ENCODE measurements around the gene NAA40.
A peak's percentile ranks its signal among the peaks of the same experiment; 100 is the strongest.

The NAA40 gene

GRCh38 chr11:63920939-63921417, 17.8 kb upstream of the NAA40 start:
- H3K9ac ChIP-seq (ENCODE audit: low read depth, low read length, poor library complexity), result no peak overlapping the region
- peak overlapping the region; percentile 55 for H4K8ac ChIP-seq (ENCODE audit: low read depth, low read length)
- peak overlapping the region in 1 of 2 donors; percentile 66 for H3K4me3 ChIP-seq (ENCODE audit: low read length in 2 of 2)
- H3K23ac ChIP-seq (ENCODE audit: low read depth, low read length, poor library complexity), result peak overlapping the region; percentile 94
- no CpG with 5 or more reads among the region's 14 CpGs for WGBS, 2 donors (ENCODE audit: extremely low coverage in 2 of 2, insufficient read length in 2 of 2, insufficient replicate concordance in 1 of 2)
- H3K18ac ChIP-seq (ENCODE audit: low read length), result peak overlapping the region; percentile 93
- H3K9me3 ChIP-seq (replicated peaks in 1 of 2; ENCODE audit: control insufficient read depth in 2 of 2, insufficient read depth in 1 of 2, low read depth in 1 of 2, low read length in 2 of 2), result peaks cover 0 to 5% of the 10 kb centered on the region in 2 donors
- H2AK5ac ChIP-seq (ENCODE audit: low read depth, low read length), result peak overlapping the region; percentile 100
- no peak overlapping the region for H3K4ac ChIP-seq (ENCODE audit: low read length)
- no peak overlapping the region for H3K14ac ChIP-seq (ENCODE audit: low read length)
- H3K27ac ChIP-seq (replicated peaks; ENCODE audit: low read length), result peak overlapping the region; percentile 91
- peak overlapping the region; percentile 37 for H2AFZ ChIP-seq (ENCODE audit: low read length)
- peak overlapping the region; percentile 19 for H2BK120ac ChIP-seq (ENCODE audit: low read depth, low read length)
- peaks cover 8% of the 10 kb centered on the region for H3K79me1 ChIP-seq (ENCODE audit: low read depth, low read length)
- H4K91ac ChIP-seq (ENCODE audit: low read depth, low read length, poor library complexity), result no peak overlapping the region
- peak overlapping the region; percentile 100 for H2BK15ac ChIP-seq (ENCODE audit: low read length)
- peak overlapping the region; percentile 30 for H2BK12ac ChIP-seq (ENCODE audit: low read length)
- H3K4me1 ChIP-seq (ENCODE audit: control insufficient read depth in 2 of 2, insufficient read depth in 1 of 2, low read depth in 1 of 2, low read length in 2 of 2), result peaks cover 25 to 31% of the 10 kb centered on the region in 2 donors
- H3K36me3 ChIP-seq (replicated peaks in 1 of 2; ENCODE audit: control insufficient read depth in 2 of 2, insufficient read depth in 2 of 2, low read length in 2 of 2), result no peaks in the 10 kb centered on the region
- peak overlapping the region; percentile 27 for H3K4me2 ChIP-seq (ENCODE audit: insufficient read depth, low read length, poor library complexity, severe bottlenecking)
- H2BK5ac ChIP-seq (ENCODE audit: low read length), result peak overlapping the region; percentile 98
- no peak for DNase-seq (ENCODE audit: low spot score)
- no peaks in the 10 kb centered on the region for H3K27me3 ChIP-seq (ENCODE audit: control insufficient read depth in 3 of 3, insufficient read depth in 3 of 3, low read depth in 1 of 3, low read length in 3 of 3)

- Histone ChIP-seq H3K79me1 (ENCODE audit: low read depth, low read length) (peaks cover 1% of the 10 kb centered on the region), H3K23ac (ENCODE audit: low read depth, low read length, poor library complexity) (peak overlapping the region; percentile 68), H3K27me3 (ENCODE audit: control insufficient read depth in 3 of 3, insufficient read depth in 3 of 3, low read depth in 1 of 3, low read length in 3 of 3) (no peaks in the 10 kb centered on the region), H3K14ac (ENCODE audit: low read length) (no peak overlapping the region), H2BK5ac (ENCODE audit: low read length) (no peak overlapping the region), H2BK12ac (ENCODE audit: low read length) (peak overlapping the region; percentile 88), H3K4ac (ENCODE audit: low read length) (no peak overlapping the region), H3K36me3 (replicated peaks in 1 of 2; ENCODE audit: control insufficient read depth in 2 of 2, insufficient read depth in 2 of 2, low read length in 2 of 2) (no peaks in the 10 kb centered on the region), H2AFZ (ENCODE audit: low read length) (no peak overlapping the region), H2AK5ac (ENCODE audit: low read depth, low read length) (peak overlapping the region; percentile 40), H3K27ac (replicated peaks; ENCODE audit: low read length) (no peak overlapping the region), H3K9me3 (replicated peaks in 1 of 2; ENCODE audit: control insufficient read depth in 2 of 2, insufficient read depth in 1 of 2, low read depth in 1 of 2, low read length in 2 of 2) (peaks cover 0 to 5% of the 10 kb centered on the region in 2 donors), H2BK120ac (ENCODE audit: low read depth, low read length) (no peak overlapping the region), H2BK15ac (ENCODE audit: low read length) (peak overlapping the region; percentile 54), H3K4me1 (ENCODE audit: control insufficient read depth in 2 of 2, insufficient read depth in 1 of 2, low read depth in 1 of 2, low read length in 2 of 2) (peaks cover 25 to 28% of the 10 kb centered on the region in 2 donors), H3K4me3 (ENCODE audit: low read length in 2 of 2) (no peak overlapping the region), H3K18ac (ENCODE audit: low read length) (peak overlapping the region; percentile 45), H3K9ac (ENCODE audit: low read depth, low read length, poor library complexity) (no peak overlapping the region), H4K8ac (ENCODE audit: low read depth, low read length) (no peak overlapping the region), H3K4me2 (ENCODE audit: insufficient read depth, low read length, poor library complexity, severe bottlenecking) (no peak overlapping the region), H4K91ac (ENCODE audit: low read depth, low read length, poor library complexity) (no peak overlapping the region)
- DNase-seq (ENCODE audit: low spot score), result no peak
- WGBS, 2 donors (ENCODE audit: extremely low coverage in 2 of 2, insufficient read length in 2 of 2, insufficient replicate concordance in 1 of 2), result no CpG with 5 or more reads among the region's 2 CpGs
Measured at GRCh38 chr11:63922673-63923192, 16.1 kb upstream of the NAA40 start.

- no peak overlapping the region for H3K14ac ChIP-seq (ENCODE audit: low read length)
- H3K79me1 ChIP-seq (ENCODE audit: low read depth, low read length), result peaks cover 1% of the 10 kb centered on the region
- peaks cover 24 to 25% of the 10 kb centered on the region in 2 donors for H3K4me1 ChIP-seq (ENCODE audit: control insufficient read depth in 2 of 2, insufficient read depth in 1 of 2, low read depth in 1 of 2, low read length in 2 of 2)
- H3K18ac ChIP-seq (ENCODE audit: low read length), result no peak overlapping the region
- no peak overlapping the region for H3K4ac ChIP-seq (ENCODE audit: low read length)
- WGBS, 2 donors (ENCODE audit: extremely low coverage in 2 of 2, insufficient read length in 2 of 2, insufficient replicate concordance in 1 of 2), result 100% methylated on average over 1 of the region's 4 CpGs; no CpG with 5 or more reads in 1 of the 2 donors
- peak overlapping the region; percentile 68 for H3K23ac ChIP-seq (ENCODE audit: low read depth, low read length, poor library complexity)
- no peak overlapping the region for H2AFZ ChIP-seq (ENCODE audit: low read length)
- H3K27me3 ChIP-seq (ENCODE audit: control insufficient read depth in 3 of 3, insufficient read depth in 3 of 3, low read depth in 1 of 3, low read length in 3 of 3), result no peaks in the 10 kb centered on the region
- H3K9ac ChIP-seq (ENCODE audit: low read depth, low read length, poor library complexity), result no peak overlapping the region
- peak overlapping the region; percentile 54 for H2BK15ac ChIP-seq (ENCODE audit: low read length)
- no peak overlapping the region for H3K4me3 ChIP-seq (ENCODE audit: low read length in 2 of 2)
- no peaks in the 10 kb centered on the region for H3K36me3 ChIP-seq (replicated peaks in 1 of 2; ENCODE audit: control insufficient read depth in 2 of 2, insufficient read depth in 2 of 2, low read length in 2 of 2)
- H3K4me2 ChIP-seq (ENCODE audit: insufficient read depth, low read length, poor library complexity, severe bottlenecking), result no peak overlapping the region
- H2BK12ac ChIP-seq (ENCODE audit: low read length), result no peak overlapping the region
- H2BK5ac ChIP-seq (ENCODE audit: low read length), result no peak overlapping the region
- no peak overlapping the region for H3K27ac ChIP-seq (replicated peaks; ENCODE audit: low read length)
- H3K9me3 ChIP-seq (replicated peaks in 1 of 2; ENCODE audit: control insufficient read depth in 2 of 2, insufficient read depth in 1 of 2, low read depth in 1 of 2, low read length in 2 of 2), result peaks cover 0 to 5% of the 10 kb centered on the region in 2 donors
- H2BK120ac ChIP-seq (ENCODE audit: low read depth, low read length), result peak overlapping the region; percentile 25
- no peak overlapping the region for H2AK5ac ChIP-seq (ENCODE audit: low read depth, low read length)
- no peak overlapping the region for H4K91ac ChIP-seq (ENCODE audit: low read depth, low read length, poor library complexity)
- H4K8ac ChIP-seq (ENCODE audit: low read depth, low read length), result no peak overlapping the region
- no peak for DNase-seq (ENCODE audit: low spot score)
Measured at GRCh38 chr11:63923319-63923718, 15.5 kb upstream of the NAA40 start.

- Histone ChIP-seq H3K79me1 (ENCODE audit: low read depth, low read length) (no peaks in the 10 kb centered on the region), H3K27me3 (ENCODE audit: control insufficient read depth in 3 of 3, insufficient read depth in 3 of 3, low read depth in 1 of 3, low read length in 3 of 3) (peaks cover 0 to 2% (median 0%) of the 10 kb centered on the region in 3 experiments), H3K4me1 (ENCODE audit: control insufficient read depth in 2 of 2, insufficient read depth in 1 of 2, low read depth in 1 of 2, low read length in 2 of 2) (peaks cover 0 to 6% of the 10 kb centered on the region in 2 donors), H3K23ac (ENCODE audit: low read depth, low read length, poor library complexity) (no peak overlapping the region), H3K18ac (ENCODE audit: low read length) (no peak overlapping the region), H3K9me3 (replicated peaks in 1 of 2; ENCODE audit: control insufficient read depth in 2 of 2, insufficient read depth in 1 of 2, low read depth in 1 of 2, low read length in 2 of 2) (no peaks in the 10 kb centered on the region), H2AK5ac (ENCODE audit: low read depth, low read length) (no peak overlapping the region), H3K9ac (ENCODE audit: low read depth, low read length, poor library complexity) (no peak overlapping the region), H3K36me3 (replicated peaks in 1 of 2; ENCODE audit: control insufficient read depth in 2 of 2, insufficient read depth in 2 of 2, low read length in 2 of 2) (no peaks in the 10 kb centered on the region), H4K8ac (ENCODE audit: low read depth, low read length) (no peak overlapping the region), H2BK120ac (ENCODE audit: low read depth, low read length) (no peak overlapping the region), H3K27ac (replicated peaks; ENCODE audit: low read length) (no peak overlapping the region), H2AFZ (ENCODE audit: low read length) (no peak overlapping the region), H2BK15ac (ENCODE audit: low read length) (no peak overlapping the region), H3K4ac (ENCODE audit: low read length) (no peak overlapping the region), H4K91ac (ENCODE audit: low read depth, low read length, poor library complexity) (no peak overlapping the region), H3K4me2 (ENCODE audit: insufficient read depth, low read length, poor library complexity, severe bottlenecking) (no peak overlapping the region), H2BK12ac (ENCODE audit: low read length) (no peak overlapping the region), H2BK5ac (ENCODE audit: low read length) (no peak overlapping the region), H3K14ac (ENCODE audit: low read length) (no peak overlapping the region), H3K4me3 (ENCODE audit: low read length in 2 of 2) (no peak overlapping the region)
- no peak for DNase-seq (ENCODE audit: low spot score)
- no CpG with 5 or more reads among the region's 5 CpGs for WGBS, 2 donors (ENCODE audit: extremely low coverage in 2 of 2, insufficient read length in 2 of 2, insufficient replicate concordance in 1 of 2)
Measured at GRCh38 chr11:63929616-63930015, 9.2 kb upstream of the NAA40 start.
